GM19438 (cell line): ENCODE results near the gene ZNF765.
"Not testable (repeated sequence)": the region's sequence is repeated elsewhere in the genome, so short reads cannot be mapped to it uniquely, and the experiment has no call there.

Experiments
- ATAC-seq: cut with Tn5 transposase; IDR thresholded peaks from one replicate; pipeline ENCODE4 v1.9.1; 2021; ENCODE audit warnings: low read depth; ENCODE audit not compliant: unreplicated experiment

The ZNF765 gene

DNA sequence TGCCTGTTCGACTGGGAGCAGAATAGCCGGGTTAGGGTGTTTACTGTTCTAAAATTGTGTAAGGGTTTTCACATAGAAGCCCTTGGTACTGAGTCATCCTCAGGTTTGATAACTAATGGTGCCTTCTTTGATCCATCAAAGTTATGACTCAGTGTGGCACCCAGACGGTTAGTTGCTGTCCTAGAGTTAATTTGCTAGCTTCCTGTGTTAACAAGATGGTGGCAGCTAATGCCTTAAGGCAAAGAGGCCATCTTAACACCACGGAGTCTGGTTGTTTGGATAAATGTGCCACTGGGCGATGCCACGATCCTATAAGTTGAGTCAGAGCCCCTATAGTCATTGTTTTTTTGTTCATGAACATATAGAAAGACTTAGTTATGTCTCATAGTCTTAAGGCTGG is 80.5 kb downstream of the ZNF765 start:
- ATAC-seq: not testable (repeated sequence)
